Nephron progenitor cell (in vitro differentiated cells): ENCODE data around the gene FBXO17.
A peak's percentile ranks its signal among the peaks of the same experiment; 100 is the strongest.
"Not testable (repeated sequence)": the region's sequence is repeated elsewhere in the genome, so short reads cannot be mapped to it uniquely, and the experiment has no call there.

Experiments used
- DNase-seq: peaks from one replicate; pipeline ENCODE4 v3.0.0; 2021
- H3K27ac Mint-ChIP-seq: 2 replicates; pipeline ENCODE4 v1.8.0; 2021; ENCODE audit warnings: mild to moderate bottlenecking, moderate library complexity, mixed read lengths
- H3K27me3 Mint-ChIP-seq: 2 replicates; pipeline ENCODE4 v1.8.0; 2021; ENCODE audit warnings: mild to moderate bottlenecking, low read depth, mixed read lengths; ENCODE audit not compliant: poor library complexity
- H3K36me3 Mint-ChIP-seq: 2 replicates; pipeline ENCODE4 v1.8.0; 2021; ENCODE audit warnings: low read depth, mixed read lengths
- H3K4me1 Mint-ChIP-seq: 2 replicates; pipeline ENCODE4 v1.8.0; 2021; ENCODE audit warnings: mixed read lengths
- H3K4me3 Mint-ChIP-seq: 2 replicates; pipeline ENCODE4 v1.8.0; 2021; ENCODE audit warnings: mild to moderate bottlenecking, moderate library complexity, mixed read lengths
- H3K9me3 Mint-ChIP-seq: 2 replicates; pipeline ENCODE4 v1.8.0; 2021; ENCODE audit warnings: mild to moderate bottlenecking, moderate library complexity, mixed read lengths
- TF ChIP-seq, protein P1 (sequence below): fragments of 200-600 bp; sonication (generic); IDR thresholded peaks from 2 replicates; pipeline ENCODE4 v1.5.0; 2021; ENCODE audit warnings: antibody characterized with exemption

The FBXO17 gene

DNA sequence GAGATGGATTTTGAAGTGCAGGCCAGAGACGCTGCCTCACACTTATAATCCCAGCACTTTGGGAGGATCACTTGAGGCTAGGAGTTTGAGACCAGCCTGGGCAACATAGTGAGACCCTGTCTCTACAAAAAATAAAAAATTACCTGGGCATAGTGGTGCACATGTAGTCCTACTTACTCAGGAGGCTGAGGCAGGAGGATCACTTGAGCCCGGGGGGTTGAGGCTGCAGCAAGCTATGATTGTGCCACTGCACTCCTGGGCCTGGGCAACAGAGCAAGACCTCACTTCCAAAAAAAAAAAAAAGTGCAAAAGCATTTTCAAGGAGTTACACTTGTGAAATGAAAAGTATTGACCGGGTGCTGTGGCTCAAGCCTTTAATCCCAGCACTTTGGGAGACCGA, 27.6 kb upstream of the FBXO17 start:
- H3K9me3 Mint-ChIP-seq, result no peaks in the 10 kb centered on the region
- no peaks in the 10 kb centered on the region for H3K36me3 Mint-ChIP-seq
- TF ChIP-seq, protein P1, sequence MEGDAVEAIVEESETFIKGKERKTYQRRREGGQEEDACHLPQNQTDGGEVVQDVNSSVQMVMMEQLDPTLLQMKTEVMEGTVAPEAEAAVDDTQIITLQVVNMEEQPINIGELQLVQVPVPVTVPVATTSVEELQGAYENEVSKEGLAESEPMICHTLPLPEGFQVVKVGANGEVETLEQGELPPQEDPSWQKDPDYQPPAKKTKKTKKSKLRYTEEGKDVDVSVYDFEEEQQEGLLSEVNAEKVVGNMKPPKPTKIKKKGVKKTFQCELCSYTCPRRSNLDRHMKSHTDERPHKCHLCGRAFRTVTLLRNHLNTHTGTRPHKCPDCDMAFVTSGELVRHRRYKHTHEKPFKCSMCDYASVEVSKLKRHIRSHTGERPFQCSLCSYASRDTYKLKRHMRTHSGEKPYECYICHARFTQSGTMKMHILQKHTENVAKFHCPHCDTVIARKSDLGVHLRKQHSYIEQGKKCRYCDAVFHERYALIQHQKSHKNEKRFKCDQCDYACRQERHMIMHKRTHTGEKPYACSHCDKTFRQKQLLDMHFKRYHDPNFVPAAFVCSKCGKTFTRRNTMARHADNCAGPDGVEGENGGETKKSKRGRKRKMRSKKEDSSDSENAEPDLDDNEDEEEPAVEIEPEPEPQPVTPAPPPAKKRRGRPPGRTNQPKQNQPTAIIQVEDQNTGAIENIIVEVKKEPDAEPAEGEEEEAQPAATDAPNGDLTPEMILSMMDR, result no peak
- peaks cover 36% of the 10 kb centered on the region for H3K27me3 Mint-ChIP-seq
- no peak overlapping the region for H3K27ac Mint-ChIP-seq
- H3K4me1 Mint-ChIP-seq, result peaks cover 15% of the 10 kb centered on the region
- no peak overlapping the region for H3K4me3 Mint-ChIP-seq
- no peak for DNase-seq

- no peak overlapping the region for H3K4me3 Mint-ChIP-seq
- H3K36me3 Mint-ChIP-seq, result no peaks in the 10 kb centered on the region
- H3K27me3 Mint-ChIP-seq, result peaks cover 29% of the 10 kb centered on the region
- peaks cover 18% of the 10 kb centered on the region for H3K4me1 Mint-ChIP-seq
- peaks cover 2% of the 10 kb centered on the region for H3K9me3 Mint-ChIP-seq
- no peak for DNase-seq
- no peak overlapping the region for H3K27ac Mint-ChIP-seq
- TF ChIP-seq, protein P1, result no peak
These were observed 25.5 kb upstream of the FBXO17 start for GRCh38 chr19:39001041-39001440.

- DNase-seq, H3K4me3 Mint-ChIP-seq, H3K27ac Mint-ChIP-seq, H3K36me3 Mint-ChIP-seq: not testable (repeated sequence)
- peaks cover 14% of the 10 kb centered on the region for H3K27me3 Mint-ChIP-seq
- peaks cover 23% of the 10 kb centered on the region for H3K4me1 Mint-ChIP-seq
- H3K9me3 Mint-ChIP-seq, result peaks cover 31% of the 10 kb centered on the region
These were observed 22.0 kb upstream of the FBXO17 start for GRCh38 chr19:38997576-38997975.

DNA sequence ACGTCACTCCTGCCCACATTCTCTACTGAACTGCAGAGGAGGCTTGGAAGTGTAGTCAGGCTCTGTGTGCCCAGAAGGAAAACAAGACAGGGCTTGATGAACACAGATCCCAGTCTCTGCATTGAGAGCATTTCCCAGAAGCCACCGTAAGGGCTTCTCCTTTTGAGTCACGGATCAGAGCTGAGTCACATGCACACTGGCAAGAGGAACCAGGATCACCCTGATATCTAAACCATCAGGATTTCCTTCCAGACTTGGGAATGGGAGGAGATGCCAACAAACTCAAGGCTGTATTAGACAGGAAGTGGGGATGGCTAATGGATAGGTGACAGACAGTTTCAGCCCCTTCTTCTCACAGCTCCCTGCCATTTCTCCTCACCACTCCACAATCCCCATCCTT, 17.7 kb upstream of the FBXO17 start:
- TF ChIP-seq, protein P1, result no peak
- Mint-ChIP-seq H3K27ac (no peak overlapping the region), H3K36me3 (no peaks in the 10 kb centered on the region), H3K4me1 (peaks cover 58% of the 10 kb centered on the region), H3K4me3 (no peak overlapping the region), H3K27me3 (peaks cover 15% of the 10 kb centered on the region), H3K9me3 (peaks cover 32% of the 10 kb centered on the region)
- DNase-seq, result no peak

DNA sequence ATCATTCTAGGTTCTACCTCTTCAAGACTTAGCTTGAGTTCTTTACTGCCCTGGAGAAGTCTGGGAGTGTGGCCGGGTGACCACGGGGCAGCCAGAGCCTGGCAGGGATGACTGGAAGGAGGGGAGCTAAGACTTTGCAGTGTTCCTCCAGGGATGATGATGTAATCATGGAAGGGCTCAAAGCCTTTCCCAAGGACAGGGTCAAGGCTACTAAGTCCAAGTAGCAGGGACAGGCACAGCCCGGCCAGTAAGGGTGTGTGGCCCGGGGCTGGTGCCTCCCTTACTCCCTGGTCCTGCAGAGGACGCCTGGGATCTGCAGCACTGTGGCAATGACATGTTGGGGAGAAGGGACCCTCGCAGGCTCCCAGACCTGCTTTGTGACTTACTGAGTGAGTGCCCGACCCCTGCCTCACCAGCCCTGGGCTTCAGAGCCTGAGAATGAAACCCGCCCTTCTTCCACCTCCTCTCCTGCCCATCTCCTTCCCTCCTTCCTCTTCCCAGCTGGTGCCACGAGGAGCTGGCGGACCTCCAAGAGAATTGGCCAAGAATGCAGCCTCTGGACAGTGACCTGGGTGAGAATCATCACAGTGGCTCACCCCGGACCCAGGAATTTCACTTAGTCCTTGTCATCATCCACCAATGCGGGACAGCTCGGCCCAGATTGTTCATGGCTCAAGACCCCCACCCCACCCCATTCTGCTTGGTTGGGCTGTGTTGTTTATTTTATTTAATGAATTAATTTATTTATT, 15.6 kb upstream of the FBXO17 start:
- H3K27me3 Mint-ChIP-seq, result peaks cover 15% of the 10 kb centered on the region
- no peak for DNase-seq
- H3K36me3 Mint-ChIP-seq, result no peaks in the 10 kb centered on the region
- H3K27ac Mint-ChIP-seq, result no peak overlapping the region
- H3K4me1 Mint-ChIP-seq, result peaks cover 53% of the 10 kb centered on the region
- H3K9me3 Mint-ChIP-seq, result peaks cover 31% of the 10 kb centered on the region
- H3K4me3 Mint-ChIP-seq, result no peak overlapping the region
- TF ChIP-seq, protein P1, result no peak

- H3K27ac Mint-ChIP-seq, H3K4me3 Mint-ChIP-seq, H3K36me3 Mint-ChIP-seq, DNase-seq: not testable (repeated sequence)
- peaks cover 12% of the 10 kb centered on the region for H3K27me3 Mint-ChIP-seq
- peaks cover 24% of the 10 kb centered on the region for H3K9me3 Mint-ChIP-seq
- peaks cover 55% of the 10 kb centered on the region for H3K4me1 Mint-ChIP-seq
These were observed 14.1 kb upstream of the FBXO17 start for GRCh38 chr19:38989614-38990013.

GRCh38 chr19:38989066-38989605, 13.6 kb upstream of the FBXO17 start:
- H3K4me1 Mint-ChIP-seq, result peaks cover 58% of the 10 kb centered on the region
- H3K9me3 Mint-ChIP-seq, result peaks cover 19% of the 10 kb centered on the region
- peaks cover 12% of the 10 kb centered on the region for H3K27me3 Mint-ChIP-seq
- H3K36me3 Mint-ChIP-seq, result no peaks in the 10 kb centered on the region
- DNase-seq, result peak; percentile 80
- peak overlapping the region; percentile 100 for H3K27ac Mint-ChIP-seq
- H3K4me3 Mint-ChIP-seq, result peak overlapping the region; percentile 42
- TF ChIP-seq, protein P1, result no peak

DNA sequence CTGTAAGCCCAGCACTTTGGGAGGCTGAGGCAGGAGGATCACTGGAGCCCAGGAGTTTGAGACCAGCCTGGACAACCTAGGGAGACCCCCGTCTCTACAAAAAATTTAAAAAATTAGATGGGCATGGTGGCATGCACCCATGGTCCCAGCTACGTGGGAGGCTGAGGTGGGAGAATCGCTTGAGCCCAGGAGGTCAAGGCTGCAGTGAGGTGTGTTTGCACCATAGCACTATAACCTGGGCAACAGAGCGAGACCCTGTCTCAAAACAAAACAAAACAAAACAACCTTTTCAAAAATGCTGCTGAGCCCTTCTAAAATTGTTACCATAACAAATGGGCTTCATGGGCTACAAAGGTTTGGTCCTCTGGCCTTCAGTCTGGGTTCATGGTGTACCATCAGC, 13.1 kb upstream of the FBXO17 start:
- H3K4me3 Mint-ChIP-seq, result peak overlapping the region; percentile 42
- not testable (repeated sequence) for H3K36me3 Mint-ChIP-seq, DNase-seq
- H3K4me1 Mint-ChIP-seq, result peaks cover 58% of the 10 kb centered on the region
- peak overlapping the region; percentile 100 for H3K27ac Mint-ChIP-seq
- H3K9me3 Mint-ChIP-seq, result peaks cover 15% of the 10 kb centered on the region
- peaks cover 12% of the 10 kb centered on the region for H3K27me3 Mint-ChIP-seq

GRCh38 chr19:38987745-38988144, 12.2 kb upstream of the FBXO17 start:
- H3K27me3 Mint-ChIP-seq, result peaks cover 12% of the 10 kb centered on the region
- H3K36me3 Mint-ChIP-seq, H3K9me3 Mint-ChIP-seq, H3K4me3 Mint-ChIP-seq, DNase-seq, H3K27ac Mint-ChIP-seq: not testable (repeated sequence)
- peaks cover 52% of the 10 kb centered on the region for H3K4me1 Mint-ChIP-seq
